ENCODE data around the gene AHNAK2.

DNA sequence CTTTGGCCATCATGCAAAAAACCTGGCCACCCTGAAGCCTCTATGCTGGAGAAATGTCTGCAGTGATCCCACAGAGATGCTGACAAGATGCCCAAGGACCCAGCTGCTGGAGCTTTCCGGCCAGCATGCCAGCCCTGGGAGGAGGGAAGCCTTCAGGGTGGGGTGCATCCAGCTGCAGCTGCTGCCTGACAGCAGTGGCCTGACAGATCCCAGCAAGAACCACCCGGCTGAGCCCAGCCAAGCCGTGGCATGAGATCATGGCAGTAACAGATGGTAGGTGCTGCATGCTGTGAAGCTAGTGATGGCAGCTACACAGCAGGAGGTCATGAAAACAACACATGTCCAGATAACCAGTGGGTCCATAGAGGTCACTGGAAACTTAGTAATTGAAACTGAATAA, 21.2 kb upstream of the AHNAK2 start:
- no peak for TF ChIP-seq ZGPAT (CRISPR knock-in tag; IDR thresholded peaks at IDR 0.05)
- no peak for TF ChIP-seq JUND (CRISPR knock-in tag; IDR thresholded peaks at IDR 0.05)
- no peak for TF ChIP-seq NBN (conservative IDR thresholded peaks at IDR 0.05)
- TF ChIP-seq HOXA7 (CRISPR knock-in tag; IDR thresholded peaks at IDR 0.05) = no peak
- TF ChIP-seq, protein P1, sequence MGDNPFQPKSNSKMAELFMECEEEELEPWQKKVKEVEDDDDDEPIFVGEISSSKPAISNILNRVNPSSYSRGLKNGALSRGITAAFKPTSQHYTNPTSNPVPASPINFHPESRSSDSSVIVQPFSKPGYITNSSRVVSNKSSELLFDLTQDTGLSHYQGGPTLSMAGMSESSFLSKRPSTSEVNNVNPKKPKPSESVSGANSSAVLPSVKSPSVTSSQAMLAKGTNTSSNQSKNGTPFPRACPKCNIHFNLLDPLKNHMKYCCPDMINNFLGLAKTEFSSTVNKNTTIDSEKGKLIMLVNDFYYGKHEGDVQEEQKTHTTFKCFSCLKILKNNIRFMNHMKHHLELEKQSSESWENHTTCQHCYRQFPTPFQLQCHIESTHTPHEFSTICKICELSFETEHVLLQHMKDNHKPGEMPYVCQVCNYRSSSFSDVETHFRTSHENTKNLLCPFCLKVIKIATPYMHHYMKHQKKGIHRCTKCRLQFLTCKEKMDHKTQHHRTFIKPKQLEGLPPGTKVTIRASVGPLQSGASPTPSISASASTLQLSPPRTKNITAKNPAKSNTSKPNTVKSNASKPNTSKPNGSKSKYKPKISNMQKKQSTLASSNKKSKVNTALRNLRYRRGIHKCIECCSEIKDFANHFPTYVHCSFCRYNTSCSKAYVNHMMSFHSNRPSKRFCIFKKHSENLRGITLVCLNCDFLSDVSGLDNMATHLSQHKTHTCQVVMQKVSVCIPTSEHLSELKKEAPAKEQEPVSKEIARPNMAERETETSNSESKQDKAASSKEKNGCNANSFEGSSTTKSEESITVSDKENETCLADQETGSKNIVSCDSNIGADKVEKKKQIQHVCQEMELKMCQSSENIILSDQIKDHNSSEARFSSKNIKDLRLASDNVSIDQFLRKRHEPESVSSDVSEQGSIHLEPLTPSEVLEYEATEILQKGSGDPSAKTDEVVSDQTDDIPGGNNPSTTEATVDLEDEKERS (CRISPR knock-in tag; IDR thresholded peaks at IDR 0.05) = no peak
- TF ChIP-seq, protein P2, sequence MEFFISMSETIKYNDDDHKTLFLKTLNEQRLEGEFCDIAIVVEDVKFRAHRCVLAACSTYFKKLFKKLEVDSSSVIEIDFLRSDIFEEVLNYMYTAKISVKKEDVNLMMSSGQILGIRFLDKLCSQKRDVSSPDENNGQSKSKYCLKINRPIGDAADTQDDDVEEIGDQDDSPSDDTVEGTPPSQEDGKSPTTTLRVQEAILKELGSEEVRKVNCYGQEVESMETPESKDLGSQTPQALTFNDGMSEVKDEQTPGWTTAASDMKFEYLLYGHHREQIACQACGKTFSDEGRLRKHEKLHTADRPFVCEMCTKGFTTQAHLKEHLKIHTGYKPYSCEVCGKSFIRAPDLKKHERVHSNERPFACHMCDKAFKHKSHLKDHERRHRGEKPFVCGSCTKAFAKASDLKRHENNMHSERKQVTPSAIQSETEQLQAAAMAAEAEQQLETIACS (CRISPR knock-in tag; IDR thresholded peaks at IDR 0.05) = no peak
